HG02623 (cell line): ENCODE data around the gene LRG1.

Source experiments
- ATAC-seq: cut with Tn5 transposase; IDR thresholded peaks from one replicate; pipeline ENCODE4 v1.9.1; 2021; ENCODE audit warnings: moderate library complexity; ENCODE audit not compliant: unreplicated experiment

The LRG1 gene

GRCh38 chr19:4512070-4512469, 27.8 kb downstream of the LRG1 start:
- no peak for ATAC-seq

GRCh38 chr19:4511300-4512054, 28.4 kb downstream of the LRG1 start:
- ATAC-seq, result no peak

GRCh38 chr19:4510435-4511255, 29.2 kb downstream of the LRG1 start:
- ATAC-seq, result no peak

- ATAC-seq, result no peak
These were observed 31.1 kb downstream of the LRG1 start for GRCh38 chr19:4508698-4509097.

- ATAC-seq, result no peak
These were observed 32.0 kb downstream of the LRG1 start for GRCh38 chr19:4507804-4508203.

GRCh38 chr19:4507150-4507452, 32.7 kb downstream of the LRG1 start:
- ATAC-seq, result no peak

- no peak for ATAC-seq
These were observed 33.2 kb downstream of the LRG1 start for GRCh38 chr19:4506449-4507149.

GRCh38 chr19:4505570-4506448, 34.0 kb downstream of the LRG1 start:
- no peak for ATAC-seq

- ATAC-seq, result no peak
These were observed 34.8 kb downstream of the LRG1 start for GRCh38 chr19:4504891-4505569.

GRCh38 chr19:4504297-4504701, 35.5 kb downstream of the LRG1 start:
- ATAC-seq, result no peak

- ATAC-seq, result no peak
These were observed 36.0 kb downstream of the LRG1 start for GRCh38 chr19:4503825-4504170.

- ATAC-seq, result no peak
These were observed 36.6 kb downstream of the LRG1 start for GRCh38 chr19:4503132-4503824.

GRCh38 chr19:4502282-4503131, 37.3 kb downstream of the LRG1 start:
- no peak for ATAC-seq

GRCh38 chr19:4501691-4502090, 38.1 kb downstream of the LRG1 start:
- no peak for ATAC-seq

GRCh38 chr19:4500841-4501591, 38.8 kb downstream of the LRG1 start:
- no peak for ATAC-seq

GRCh38 chr19:4499855-4500254, 40.0 kb downstream of the LRG1 start:
- ATAC-seq, result no peak

- no peak for ATAC-seq
These were observed 40.5 kb downstream of the LRG1 start for GRCh38 chr19:4499318-4499717.

GRCh38 chr19:4498694-4499093, 41.1 kb downstream of the LRG1 start:
- no peak for ATAC-seq
